Endometrial microvascular endothelial cells (primary cell): ENCODE data around the gene SCAF1. TPM values are rescaled to one million over a fixed set of nuclear protein-coding genes. Genes with fewer than 3 reads are reported as not detected.

ENCODE experiments used
- in situ Hi-C: cut with HindIII; loops from 2 replicates; pipeline ENCODE4 v1.10.0; 2017; ENCODE audit warnings: low sequenced_read_pairs, low pct_unique_long_range_greater_than_20kb; ENCODE audit errors: inconsistent ontology term
- total RNA-seq: library from RNA; depleted of rRNA; stranded (reverse); fragments of >200 nt; gene quantifications from one replicate; pipeline ENCODE4 v1.2.3, GENCODE V29; 2015; ENCODE audit errors: inconsistent ontology term

Gene SCAF1
- total RNA-seq, result 73.5 TPM

GRCh38 chr19:49641688-49642491 is at the start of gene SCAF1:
TSS of gene SCAF1 (plus strand) at chr19:49642209. CDS start at chr19:49645027, 2,818 bp downstream.
- in situ Hi-C loops, result no loop called here

- in situ Hi-C loops, result no loop called here
Observed at GRCh38 chr19:49592486-49593232, 49.4 kb upstream of the SCAF1 start.

- in situ Hi-C loops, result no loop called here
Observed at GRCh38 chr19:49593233-49594113, 48.5 kb upstream of the SCAF1 start.

GRCh38 chr19:49594157-49594992 is 47.6 kb upstream of the SCAF1 start:
- in situ Hi-C loops, result no loop called here

- in situ Hi-C loops, result no loop called here
Observed at GRCh38 chr19:49594993-49595818, 46.8 kb upstream of the SCAF1 start.

GRCh38 chr19:49595819-49596404 is 46.1 kb upstream of the SCAF1 start:
- in situ Hi-C loops, result no loop called here

GRCh38 chr19:49596407-49596806 is 45.6 kb upstream of the SCAF1 start:
- in situ Hi-C loops, result no loop called here

GRCh38 chr19:49596954-49597702 is 44.9 kb upstream of the SCAF1 start:
- in situ Hi-C loops, result no loop called here

GRCh38 chr19:49597703-49597974 is 44.4 kb upstream of the SCAF1 start:
- in situ Hi-C loops, result no loop called here

- in situ Hi-C loops, result no loop called here
Observed at GRCh38 chr19:49599378-49600295, 42.4 kb upstream of the SCAF1 start.

- in situ Hi-C loops, result no loop called here
Observed at GRCh38 chr19:49601482-49602038, 40.4 kb upstream of the SCAF1 start.

GRCh38 chr19:49602806-49603205 is 39.2 kb upstream of the SCAF1 start:
- in situ Hi-C loops, result no loop called here

- in situ Hi-C loops, result no loop called here
Observed at GRCh38 chr19:49605605-49606004, 36.4 kb upstream of the SCAF1 start.

- in situ Hi-C loops, result no loop called here
Observed at GRCh38 chr19:49609499-49610092, 32.4 kb upstream of the SCAF1 start.

- in situ Hi-C loops, result no loop called here
Observed at GRCh38 chr19:49613374-49613773, 28.6 kb upstream of the SCAF1 start.
